HG03280 (cell line): Measurements from ENCODE around the gene ST3GAL5.
A peak's percentile ranks its signal among the peaks of the same experiment; 100 is the strongest.
"Not testable (repeated sequence)": the region's sequence is repeated elsewhere in the genome, so short reads cannot be mapped to it uniquely, and the experiment has no call there.

Source experiments
- ATAC-seq: cut with Tn5 transposase; IDR thresholded peaks from one replicate; pipeline ENCODE4 v1.9.1; 2021; ENCODE audit warnings: mild to moderate bottlenecking, moderate library complexity; ENCODE audit not compliant: unreplicated experiment

Gene ST3GAL5

GRCh38 chr2:85840091-85840490 lies 48.7 kb downstream of the ST3GAL5 start:
- no peak for ATAC-seq

GRCh38 chr2:85839461-85839860 lies 49.3 kb downstream of the ST3GAL5 start:
- no peak for ATAC-seq

- no peak for ATAC-seq
Observed at GRCh38 chr2:85838641-85839040, 50.1 kb downstream of the ST3GAL5 start.

- ATAC-seq, result no peak
Observed at GRCh38 chr2:85838181-85838580, 50.6 kb downstream of the ST3GAL5 start.

GRCh38 chr2:85834466-85834865 lies 54.3 kb downstream of the ST3GAL5 start:
- ATAC-seq, result no peak

GRCh38 chr2:85831735-85832134 lies 57.1 kb downstream of the ST3GAL5 start:
- ATAC-seq, result no peak

GRCh38 chr2:85830645-85831044 lies 58.1 kb downstream of the ST3GAL5 start:
- no peak for ATAC-seq

GRCh38 chr2:85829394-85829793 lies 59.4 kb downstream of the ST3GAL5 start:
- not testable (repeated sequence) for ATAC-seq

- ATAC-seq, result no peak
Observed at GRCh38 chr2:85828725-85829124, 60.1 kb downstream of the ST3GAL5 start.

GRCh38 chr2:85827879-85828569 lies 60.8 kb downstream of the ST3GAL5 start:
- no peak for ATAC-seq

- peak; percentile 88 for ATAC-seq
Observed at GRCh38 chr2:85826990-85827878, 61.6 kb downstream of the ST3GAL5 start.

- ATAC-seq, result no peak
Observed at GRCh38 chr2:85823951-85824350, 64.8 kb downstream of the ST3GAL5 start.

- ATAC-seq, result no peak
Observed at GRCh38 chr2:85822766-85823165, 66.0 kb downstream of the ST3GAL5 start.

- no peak for ATAC-seq
Observed at GRCh38 chr2:85819811-85820510, 68.8 kb downstream of the ST3GAL5 start.

- no peak for ATAC-seq
Observed at GRCh38 chr2:85814802-85815550, 73.8 kb downstream of the ST3GAL5 start.

GRCh38 chr2:85813982-85814801 lies 74.6 kb downstream of the ST3GAL5 start:
- ATAC-seq, result peak; percentile 78

- no peak for ATAC-seq
Observed at GRCh38 chr2:85813211-85813981, 75.4 kb downstream of the ST3GAL5 start.

- ATAC-seq, result no peak
Observed at GRCh38 chr2:85812094-85812735, 76.6 kb downstream of the ST3GAL5 start.
